ENCODE data around the gene MEIS1.
A peak's percentile ranks its signal among the peaks of the same experiment; 100 is the strongest.

MEIS1 gene

GRCh38 chr2:66523990-66524389 is 89.1 kb downstream of the MEIS1 start:
- Mint-ChIP-seq H3K9me3 (no peaks in the 10 kb centered on the region), H3K27ac (peak overlapping the region in 1 of 3 experiments; percentile 14), H3K4me1 (peaks cover 57% of the 10 kb centered on the region), H3K4me3 (no peak overlapping the region), H3K36me3 (ENCODE audit: low read depth) (peaks cover 68% of the 10 kb centered on the region), H3K27me3 (ENCODE audit: low read depth) (peaks cover 13% of the 10 kb centered on the region)
- TF ChIP-seq, protein P1, sequence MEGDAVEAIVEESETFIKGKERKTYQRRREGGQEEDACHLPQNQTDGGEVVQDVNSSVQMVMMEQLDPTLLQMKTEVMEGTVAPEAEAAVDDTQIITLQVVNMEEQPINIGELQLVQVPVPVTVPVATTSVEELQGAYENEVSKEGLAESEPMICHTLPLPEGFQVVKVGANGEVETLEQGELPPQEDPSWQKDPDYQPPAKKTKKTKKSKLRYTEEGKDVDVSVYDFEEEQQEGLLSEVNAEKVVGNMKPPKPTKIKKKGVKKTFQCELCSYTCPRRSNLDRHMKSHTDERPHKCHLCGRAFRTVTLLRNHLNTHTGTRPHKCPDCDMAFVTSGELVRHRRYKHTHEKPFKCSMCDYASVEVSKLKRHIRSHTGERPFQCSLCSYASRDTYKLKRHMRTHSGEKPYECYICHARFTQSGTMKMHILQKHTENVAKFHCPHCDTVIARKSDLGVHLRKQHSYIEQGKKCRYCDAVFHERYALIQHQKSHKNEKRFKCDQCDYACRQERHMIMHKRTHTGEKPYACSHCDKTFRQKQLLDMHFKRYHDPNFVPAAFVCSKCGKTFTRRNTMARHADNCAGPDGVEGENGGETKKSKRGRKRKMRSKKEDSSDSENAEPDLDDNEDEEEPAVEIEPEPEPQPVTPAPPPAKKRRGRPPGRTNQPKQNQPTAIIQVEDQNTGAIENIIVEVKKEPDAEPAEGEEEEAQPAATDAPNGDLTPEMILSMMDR (IDR thresholded peaks at IDR 0.05; ENCODE audit: unreplicated experiment in 3 of 3) = no peak

- H3K27me3 Mint-ChIP-seq (ENCODE audit: low read depth) = peaks cover 14% of the 10 kb centered on the region
- H3K4me1 Mint-ChIP-seq = peaks cover 63% of the 10 kb centered on the region
- H3K4me3 Mint-ChIP-seq = peak overlapping the region in 1 of 3 experiments; percentile 11
- H3K9me3 Mint-ChIP-seq = no peaks in the 10 kb centered on the region
- TF ChIP-seq, protein P1 (IDR thresholded peaks at IDR 0.05; ENCODE audit: unreplicated experiment in 3 of 3) = no peak
- peaks cover 67% of the 10 kb centered on the region for H3K36me3 Mint-ChIP-seq (ENCODE audit: low read depth)
- H3K27ac Mint-ChIP-seq = peak overlapping the region; percentile 41 to 68 (median 57)
These were observed 90.7 kb downstream of the MEIS1 start for GRCh38 chr2:66525606-66526005.

DNA sequence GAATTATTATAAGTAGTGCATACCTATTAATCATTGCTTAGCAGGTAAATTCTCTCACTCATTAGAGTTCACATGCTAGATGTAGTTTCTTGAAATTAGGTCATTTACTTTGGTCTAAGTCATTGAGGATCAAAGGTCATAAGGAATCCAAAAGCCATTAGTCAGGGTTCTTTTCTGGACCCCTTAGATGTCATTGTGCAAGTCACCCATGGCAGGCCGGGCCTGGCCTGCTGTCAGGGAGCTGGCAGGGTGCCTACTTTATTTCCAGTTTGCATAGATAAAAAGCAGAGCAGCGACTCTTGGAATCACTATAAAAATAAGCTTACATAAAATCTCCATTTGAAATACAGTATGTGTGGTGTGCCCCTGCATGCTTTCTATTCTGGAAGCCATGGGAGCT is 91.3 kb downstream of the MEIS1 start:
- TF ChIP-seq, protein P1 (IDR thresholded peaks at IDR 0.05; ENCODE audit: unreplicated experiment in 3 of 3) = no peak

GRCh38 chr2:66528974-66529724 is 94.2 kb downstream of the MEIS1 start:
- TF ChIP-seq, protein P1 (IDR thresholded peaks at IDR 0.05; ENCODE audit: unreplicated experiment in 3 of 3) = no peak
- peak overlapping the region; percentile 5 to 47 (median 29) for H3K27ac Mint-ChIP-seq
- H3K4me1 Mint-ChIP-seq = peaks cover 63% of the 10 kb centered on the region
- no peaks in the 10 kb centered on the region for H3K9me3 Mint-ChIP-seq
- H3K27me3 Mint-ChIP-seq (ENCODE audit: low read depth) = peaks cover 14% of the 10 kb centered on the region
- H3K4me3 Mint-ChIP-seq = no peak overlapping the region
- peaks cover 69% of the 10 kb centered on the region for H3K36me3 Mint-ChIP-seq (ENCODE audit: low read depth)

More for the DNA sequence above, 91.3 kb downstream of the MEIS1 start:
- H3K36me3 Mint-ChIP-seq (ENCODE audit: low read depth) = peaks cover 70% of the 10 kb centered on the region
- no peaks in the 10 kb centered on the region for H3K9me3 Mint-ChIP-seq
- peak overlapping the region in 2 of 3 experiments; percentile 57 to 68 for H3K27ac Mint-ChIP-seq
- H3K4me3 Mint-ChIP-seq = no peak overlapping the region
- H3K27me3 Mint-ChIP-seq (ENCODE audit: low read depth) = peaks cover 14% of the 10 kb centered on the region
- H3K4me1 Mint-ChIP-seq = peaks cover 66% of the 10 kb centered on the region

DNA sequence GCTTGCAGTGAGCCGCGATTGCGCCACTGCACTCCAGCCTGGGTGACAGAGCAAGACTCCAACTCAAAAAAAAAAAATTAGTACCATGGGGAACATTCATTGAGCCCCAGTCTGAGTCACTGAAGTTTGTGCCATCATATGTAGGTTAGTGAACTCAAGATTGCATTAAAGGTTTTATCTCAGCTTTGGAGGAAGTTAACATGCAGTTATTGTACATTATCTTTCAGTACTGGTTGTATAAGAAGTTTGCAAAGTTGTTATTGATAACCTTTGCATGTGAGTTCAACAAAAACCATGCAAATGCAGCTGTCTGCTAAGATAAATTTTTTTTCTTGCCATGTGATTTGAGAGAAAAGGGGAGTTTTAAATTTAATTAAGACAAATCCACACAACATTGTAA is 95.7 kb downstream of the MEIS1 start:
- TF ChIP-seq, protein P1 (IDR thresholded peaks at IDR 0.05; ENCODE audit: unreplicated experiment in 3 of 3) = no peak
- Mint-ChIP-seq H3K27ac (peak overlapping the region; percentile 4 to 69 (median 22)), H3K4me3 (no peak overlapping the region), H3K36me3 (ENCODE audit: low read depth) (peaks cover 68% of the 10 kb centered on the region), H3K27me3 (ENCODE audit: low read depth) (peaks cover 12% of the 10 kb centered on the region), H3K9me3 (no peaks in the 10 kb centered on the region), H3K4me1 (peaks cover 69% of the 10 kb centered on the region)

- no peak overlapping the region for H3K4me3 Mint-ChIP-seq
These were observed 96.2 kb downstream of the MEIS1 start for GRCh38 chr2:66531155-66531554.

More at GRCh38 chr2:66531155-66531554, 96.2 kb downstream of the MEIS1 start:
- H3K27ac Mint-ChIP-seq = peak overlapping the region; percentile 22 to 69 (median 61)
- H3K27me3 Mint-ChIP-seq (ENCODE audit: low read depth) = peaks cover 8% of the 10 kb centered on the region
- peaks cover 69% of the 10 kb centered on the region for H3K4me1 Mint-ChIP-seq
- peaks cover 65% of the 10 kb centered on the region for H3K36me3 Mint-ChIP-seq (ENCODE audit: low read depth)
- no peaks in the 10 kb centered on the region for H3K9me3 Mint-ChIP-seq
- TF ChIP-seq, protein P1 (IDR thresholded peaks at IDR 0.05; ENCODE audit: unreplicated experiment in 3 of 3) = no peak
